GM12864 (cell line): ENCODE data around the gene COL8A2.

Source experiments
- DNase-seq: peaks from one replicate; pipeline ENCODE4 v3.0.0-alpha.2; 2011; ENCODE audit warnings: low read depth
- H3K4me3 ChIP-seq: 2 replicates; pipeline ENCODE4 v1.5.1; 2011; ENCODE audit warnings: mild to moderate bottlenecking, low read depth, low read length, control low read depth
- TF ChIP-seq, protein P1 (sequence below): IDR thresholded peaks from 2 replicates; pipeline ENCODE4 v1.5.1; 2011; ENCODE audit warnings: low read depth, mild to moderate bottlenecking, moderate library complexity, low read length, control low read depth, inconsistent platforms; ENCODE audit errors: missing control alignments

Gene COL8A2

DNA sequence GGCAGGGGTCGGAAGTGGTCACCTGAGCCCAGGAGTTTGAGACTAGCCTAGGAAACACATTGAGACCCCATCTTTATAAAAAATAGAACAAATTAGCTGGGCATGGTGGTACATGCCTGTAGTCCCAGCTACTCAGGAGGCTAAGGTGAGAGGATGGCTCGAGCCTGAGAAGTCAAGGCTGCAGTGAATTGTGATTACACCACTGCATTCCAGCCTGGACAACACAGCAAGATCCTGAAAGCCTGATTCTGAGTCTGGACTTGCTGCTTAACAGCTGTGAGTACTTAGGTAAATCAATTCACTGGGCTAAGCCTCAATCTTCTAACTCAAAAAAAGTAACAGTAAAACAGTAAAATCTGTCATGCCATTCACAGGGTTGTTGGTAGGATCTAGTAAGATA is 19.4 kb upstream of the COL8A2 start:
- no peak overlapping the region for H3K4me3 ChIP-seq
- TF ChIP-seq, protein P1, sequence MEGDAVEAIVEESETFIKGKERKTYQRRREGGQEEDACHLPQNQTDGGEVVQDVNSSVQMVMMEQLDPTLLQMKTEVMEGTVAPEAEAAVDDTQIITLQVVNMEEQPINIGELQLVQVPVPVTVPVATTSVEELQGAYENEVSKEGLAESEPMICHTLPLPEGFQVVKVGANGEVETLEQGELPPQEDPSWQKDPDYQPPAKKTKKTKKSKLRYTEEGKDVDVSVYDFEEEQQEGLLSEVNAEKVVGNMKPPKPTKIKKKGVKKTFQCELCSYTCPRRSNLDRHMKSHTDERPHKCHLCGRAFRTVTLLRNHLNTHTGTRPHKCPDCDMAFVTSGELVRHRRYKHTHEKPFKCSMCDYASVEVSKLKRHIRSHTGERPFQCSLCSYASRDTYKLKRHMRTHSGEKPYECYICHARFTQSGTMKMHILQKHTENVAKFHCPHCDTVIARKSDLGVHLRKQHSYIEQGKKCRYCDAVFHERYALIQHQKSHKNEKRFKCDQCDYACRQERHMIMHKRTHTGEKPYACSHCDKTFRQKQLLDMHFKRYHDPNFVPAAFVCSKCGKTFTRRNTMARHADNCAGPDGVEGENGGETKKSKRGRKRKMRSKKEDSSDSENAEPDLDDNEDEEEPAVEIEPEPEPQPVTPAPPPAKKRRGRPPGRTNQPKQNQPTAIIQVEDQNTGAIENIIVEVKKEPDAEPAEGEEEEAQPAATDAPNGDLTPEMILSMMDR = no peak
- no peak for DNase-seq

DNA sequence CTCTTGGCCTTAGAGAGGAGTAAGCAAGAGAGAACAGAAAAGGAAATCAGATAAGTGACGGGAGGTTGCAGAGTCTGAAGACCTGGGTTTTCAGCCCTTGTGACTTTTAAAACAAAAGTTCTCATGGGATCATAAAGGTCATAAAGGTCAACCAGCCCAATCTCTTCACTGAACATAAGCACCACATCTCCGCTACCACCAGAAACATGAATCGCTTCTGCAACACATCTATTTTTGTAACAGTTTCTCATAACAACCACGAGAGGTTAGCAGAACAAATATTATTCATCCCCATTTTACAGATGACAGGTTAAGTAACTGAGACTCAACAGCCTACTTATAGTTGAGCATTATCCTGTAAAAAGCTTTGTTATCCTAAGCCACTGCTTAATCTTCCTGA is 18.4 kb upstream of the COL8A2 start:
- TF ChIP-seq, protein P1 = no peak
- H3K4me3 ChIP-seq = no peak overlapping the region
- no peak for DNase-seq

DNA sequence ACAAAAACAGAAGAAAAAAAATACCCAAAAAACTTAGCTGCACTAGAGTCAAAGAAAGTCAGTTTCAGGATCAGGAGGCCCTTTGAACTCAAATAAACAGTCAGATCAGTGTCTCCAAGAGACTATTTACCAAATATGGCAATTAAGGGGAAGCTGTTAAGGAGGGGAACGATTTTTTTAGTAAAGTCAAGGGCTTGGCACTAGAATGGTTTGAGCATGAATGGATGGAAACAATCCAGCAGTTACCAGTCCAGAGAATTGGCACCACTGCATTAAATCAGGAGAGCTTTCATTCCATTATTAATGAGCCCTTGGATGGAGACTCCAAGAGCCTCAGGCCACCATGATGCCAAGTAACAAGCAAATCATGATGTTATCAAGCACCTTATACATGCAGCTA is 17.1 kb upstream of the COL8A2 start:
- no peak for DNase-seq
- TF ChIP-seq, protein P1 = no peak
- H3K4me3 ChIP-seq = no peak overlapping the region

DNA sequence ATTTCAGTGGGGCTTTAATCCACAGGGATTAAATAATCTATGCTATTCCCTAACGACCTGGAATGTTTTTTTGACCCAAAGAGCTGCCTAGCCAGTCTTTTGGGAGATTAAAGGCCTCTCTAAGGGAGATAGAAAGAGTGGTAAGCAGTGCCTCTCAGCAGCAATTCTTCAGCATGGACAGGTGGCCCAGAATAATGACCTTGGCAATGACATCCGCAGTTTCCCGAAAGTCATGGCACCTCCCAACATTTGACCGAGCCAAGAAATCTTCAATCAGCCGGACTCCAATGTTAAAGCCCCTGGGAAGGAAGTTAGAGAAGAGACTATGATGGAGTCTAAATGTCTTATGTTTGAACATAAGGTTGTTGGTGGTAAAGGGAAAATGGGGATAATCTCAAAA is 14.5 kb upstream of the COL8A2 start:
- no peak overlapping the region for H3K4me3 ChIP-seq
- DNase-seq = no peak
- TF ChIP-seq, protein P1 = no peak

DNA sequence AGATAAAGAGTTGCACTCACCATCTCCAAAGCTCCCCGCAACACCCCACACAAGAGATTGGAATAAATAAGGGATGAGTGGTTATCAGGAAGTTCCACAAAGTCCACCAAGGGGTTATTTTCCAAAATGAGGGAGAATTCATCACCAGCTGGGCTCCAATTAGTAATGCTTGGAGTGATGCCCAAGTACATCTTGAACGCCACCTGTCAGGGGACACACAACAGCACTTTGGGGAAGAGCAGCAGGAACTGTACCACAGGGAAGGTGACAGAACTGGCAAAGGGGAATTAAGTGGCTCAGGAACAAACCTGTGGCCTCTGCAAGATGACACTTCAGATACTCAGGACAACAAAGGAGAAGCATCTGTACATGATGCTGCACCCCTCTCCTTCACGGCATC is 12.8 kb upstream of the COL8A2 start:
- no peak overlapping the region for H3K4me3 ChIP-seq
- no peak for DNase-seq
- TF ChIP-seq, protein P1 = no peak

DNA sequence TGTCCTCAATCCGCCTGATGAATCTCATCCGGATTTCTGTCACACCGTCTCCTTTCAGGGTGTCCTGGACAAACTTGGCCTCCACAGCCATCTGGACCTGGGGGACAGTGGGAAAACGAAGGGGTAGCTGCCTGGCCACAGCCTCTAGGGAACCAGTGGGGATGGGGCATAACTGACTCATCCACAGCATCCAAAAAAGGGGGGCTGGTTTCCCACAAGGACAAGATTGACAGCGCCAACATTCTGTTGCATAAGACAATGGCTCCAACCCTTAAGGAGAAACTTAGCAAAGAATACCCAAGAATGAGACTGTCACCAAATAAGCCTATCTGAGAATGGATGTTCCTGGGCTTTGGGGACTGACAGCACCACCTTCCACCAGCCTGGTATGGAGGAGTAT is 12.2 kb upstream of the COL8A2 start:
- no peak for DNase-seq
- no peak overlapping the region for H3K4me3 ChIP-seq
- TF ChIP-seq, protein P1 = no peak

DNA sequence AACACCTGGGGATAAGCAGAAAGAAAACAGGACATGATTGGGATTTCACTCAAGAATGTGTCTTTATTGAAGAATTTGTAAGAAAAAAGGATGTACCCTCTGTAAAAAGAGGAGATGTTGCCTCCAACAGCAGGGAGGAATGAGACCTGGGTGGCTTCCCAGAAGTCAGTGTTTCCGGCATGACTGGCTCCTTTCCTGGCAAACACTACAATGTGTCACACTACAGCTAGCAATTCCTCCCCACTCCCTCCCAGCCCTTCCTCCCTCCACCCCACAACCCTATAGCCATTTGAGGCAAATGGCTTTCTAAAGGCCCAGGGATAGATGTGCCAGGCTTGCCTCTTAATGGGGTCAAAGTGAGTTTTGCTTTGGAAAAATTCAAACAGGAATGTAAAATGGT is 11.5 kb upstream of the COL8A2 start:
- TF ChIP-seq, protein P1 = no peak
- H3K4me3 ChIP-seq = no peak overlapping the region
- DNase-seq = no peak
